Prostate gland (tissue), 2 donors: ENCODE results near the gene SLC38A1.

Source experiments
- CTCF ChIP-seq, 4 experiments: fragments of 200-600 bp in 2 of 4; fragments of 450-650 bp in 2 of 4; sonication (generic) in 2 of 4; IDR thresholded peaks; 1 replicate in 3 of 4; 2 replicates in 1 of 4; pipeline ENCODE4 v1.5.1; 2016 to 2019; ENCODE audit warnings: antibody characterized with exemption in 4 of 4, mild to moderate bottlenecking in 2 of 4, moderate library complexity in 2 of 4
- POLR2A ChIP-seq: fragments of 450-650 bp; IDR thresholded peaks from one replicate; pipeline ENCODE4 v1.6.1; 2016; ENCODE audit warnings: antibody characterized with exemption, mild to moderate bottlenecking
- POLR2AphosphoS5 ChIP-seq: sonication (generic); formaldehyde crosslinking; IDR thresholded peaks from one replicate; pipeline ENCODE4 v1.6.1; 2017; ENCODE audit warnings: antibody characterized with exemption

GRCh38 chr12:46177025-46177424 lies 91.8 kb downstream of the SLC38A1 start:
- TF ChIP-seq CTCF (IDR thresholded peaks at IDR 0.05) (no peak), POLR2AphosphoS5 (no peak), POLR2A (no peak)
